Measurements from ENCODE around the gene PADI2.

DNA sequence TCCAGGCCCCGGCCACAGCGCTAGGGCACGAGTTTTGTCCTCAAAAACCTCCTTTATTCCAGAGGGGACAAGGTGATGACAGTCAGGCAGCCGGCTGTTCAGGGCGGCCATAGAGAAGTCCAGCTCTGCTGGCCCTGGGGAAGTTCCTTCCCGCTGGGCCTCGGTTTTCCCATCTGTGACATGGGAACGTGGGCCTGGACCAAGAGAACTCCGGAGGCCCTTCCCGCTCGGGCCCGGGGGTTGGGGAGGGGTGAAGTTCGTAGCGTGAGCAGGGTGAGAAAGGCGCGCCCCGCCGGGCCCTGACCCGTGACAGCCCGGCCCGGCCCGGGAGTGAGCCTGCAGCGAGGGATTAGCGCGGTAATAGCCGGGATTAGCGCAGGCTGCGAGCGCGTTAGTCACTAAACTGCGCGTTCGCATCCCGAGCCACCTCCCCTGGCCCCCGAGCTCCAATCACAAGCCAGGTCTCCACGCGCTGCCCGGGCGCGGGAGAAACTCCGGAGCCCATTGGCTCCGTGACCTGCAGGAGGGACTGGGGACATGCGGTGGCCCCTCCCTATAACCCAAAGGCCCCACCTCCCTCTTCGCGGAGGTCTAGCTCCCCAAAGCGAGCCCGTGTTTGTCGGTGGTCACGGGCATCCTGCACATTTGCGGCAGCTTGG lies 29.8 kb upstream of the PADI2 start:
- TF ChIP-seq, protein P1, sequence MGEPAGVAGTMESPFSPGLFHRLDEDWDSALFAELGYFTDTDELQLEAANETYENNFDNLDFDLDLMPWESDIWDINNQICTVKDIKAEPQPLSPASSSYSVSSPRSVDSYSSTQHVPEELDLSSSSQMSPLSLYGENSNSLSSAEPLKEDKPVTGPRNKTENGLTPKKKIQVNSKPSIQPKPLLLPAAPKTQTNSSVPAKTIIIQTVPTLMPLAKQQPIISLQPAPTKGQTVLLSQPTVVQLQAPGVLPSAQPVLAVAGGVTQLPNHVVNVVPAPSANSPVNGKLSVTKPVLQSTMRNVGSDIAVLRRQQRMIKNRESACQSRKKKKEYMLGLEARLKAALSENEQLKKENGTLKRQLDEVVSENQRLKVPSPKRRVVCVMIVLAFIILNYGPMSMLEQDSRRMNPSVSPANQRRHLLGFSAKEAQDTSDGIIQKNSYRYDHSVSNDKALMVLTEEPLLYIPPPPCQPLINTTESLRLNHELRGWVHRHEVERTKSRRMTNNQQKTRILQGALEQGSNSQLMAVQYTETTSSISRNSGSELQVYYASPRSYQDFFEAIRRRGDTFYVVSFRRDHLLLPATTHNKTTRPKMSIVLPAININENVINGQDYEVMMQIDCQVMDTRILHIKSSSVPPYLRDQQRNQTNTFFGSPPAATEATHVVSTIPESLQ (CRISPR knock-in tag; IDR thresholded peaks at IDR 0.05) = no peak
- TF ChIP-seq TAF15 (IDR thresholded peaks at IDR 0.05; ENCODE audit: low read depth, low read length) = no peak
- TF ChIP-seq, protein P2, sequence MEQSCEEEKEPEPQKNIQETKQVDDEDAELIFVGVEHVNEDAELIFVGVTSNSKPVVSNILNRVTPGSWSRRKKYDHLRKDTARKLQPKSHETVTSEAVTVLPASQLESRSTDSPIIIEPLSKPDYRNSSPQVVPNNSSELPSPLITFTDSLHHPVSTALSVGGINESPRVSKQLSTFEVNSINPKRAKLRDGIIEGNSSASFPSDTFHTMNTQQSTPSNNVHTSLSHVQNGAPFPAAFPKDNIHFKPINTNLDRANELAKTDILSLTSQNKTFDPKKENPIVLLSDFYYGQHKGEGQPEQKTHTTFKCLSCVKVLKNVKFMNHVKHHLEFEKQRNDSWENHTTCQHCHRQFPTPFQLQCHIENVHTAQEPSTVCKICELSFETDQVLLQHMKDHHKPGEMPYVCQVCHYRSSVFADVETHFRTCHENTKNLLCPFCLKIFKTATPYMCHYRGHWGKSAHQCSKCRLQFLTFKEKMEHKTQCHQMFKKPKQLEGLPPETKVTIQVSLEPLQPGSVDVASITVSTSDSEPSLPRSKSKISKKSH (CRISPR knock-in tag; IDR thresholded peaks at IDR 0.05) = no peak
- TF ChIP-seq POLR2AphosphoS5 (IDR thresholded peaks at IDR 0.05; ENCODE audit: control insufficient read depth, insufficient read depth, low read depth, low read length) = no peak
- TF ChIP-seq HCFC1 (IDR thresholded peaks at IDR 0.05; ENCODE audit: low read depth, low read length) = no peak
- TF ChIP-seq, protein P3, sequence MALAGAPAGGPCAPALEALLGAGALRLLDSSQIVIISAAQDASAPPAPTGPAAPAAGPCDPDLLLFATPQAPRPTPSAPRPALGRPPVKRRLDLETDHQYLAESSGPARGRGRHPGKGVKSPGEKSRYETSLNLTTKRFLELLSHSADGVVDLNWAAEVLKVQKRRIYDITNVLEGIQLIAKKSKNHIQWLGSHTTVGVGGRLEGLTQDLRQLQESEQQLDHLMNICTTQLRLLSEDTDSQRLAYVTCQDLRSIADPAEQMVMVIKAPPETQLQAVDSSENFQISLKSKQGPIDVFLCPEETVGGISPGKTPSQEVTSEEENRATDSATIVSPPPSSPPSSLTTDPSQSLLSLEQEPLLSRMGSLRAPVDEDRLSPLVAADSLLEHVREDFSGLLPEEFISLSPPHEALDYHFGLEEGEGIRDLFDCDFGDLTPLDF (CRISPR knock-in tag; IDR thresholded peaks at IDR 0.05) = no peak
- TF ChIP-seq, protein P4, sequence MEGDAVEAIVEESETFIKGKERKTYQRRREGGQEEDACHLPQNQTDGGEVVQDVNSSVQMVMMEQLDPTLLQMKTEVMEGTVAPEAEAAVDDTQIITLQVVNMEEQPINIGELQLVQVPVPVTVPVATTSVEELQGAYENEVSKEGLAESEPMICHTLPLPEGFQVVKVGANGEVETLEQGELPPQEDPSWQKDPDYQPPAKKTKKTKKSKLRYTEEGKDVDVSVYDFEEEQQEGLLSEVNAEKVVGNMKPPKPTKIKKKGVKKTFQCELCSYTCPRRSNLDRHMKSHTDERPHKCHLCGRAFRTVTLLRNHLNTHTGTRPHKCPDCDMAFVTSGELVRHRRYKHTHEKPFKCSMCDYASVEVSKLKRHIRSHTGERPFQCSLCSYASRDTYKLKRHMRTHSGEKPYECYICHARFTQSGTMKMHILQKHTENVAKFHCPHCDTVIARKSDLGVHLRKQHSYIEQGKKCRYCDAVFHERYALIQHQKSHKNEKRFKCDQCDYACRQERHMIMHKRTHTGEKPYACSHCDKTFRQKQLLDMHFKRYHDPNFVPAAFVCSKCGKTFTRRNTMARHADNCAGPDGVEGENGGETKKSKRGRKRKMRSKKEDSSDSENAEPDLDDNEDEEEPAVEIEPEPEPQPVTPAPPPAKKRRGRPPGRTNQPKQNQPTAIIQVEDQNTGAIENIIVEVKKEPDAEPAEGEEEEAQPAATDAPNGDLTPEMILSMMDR (IDR thresholded peaks at IDR 0.05 in 2 of 3, conservative IDR thresholded peaks at IDR 0.05 in 1 of 3; ENCODE audit: insufficient read depth in 2 of 3, low read depth in 1 of 3, low read length in 3 of 3) = no peak
- TF ChIP-seq, protein P5, sequence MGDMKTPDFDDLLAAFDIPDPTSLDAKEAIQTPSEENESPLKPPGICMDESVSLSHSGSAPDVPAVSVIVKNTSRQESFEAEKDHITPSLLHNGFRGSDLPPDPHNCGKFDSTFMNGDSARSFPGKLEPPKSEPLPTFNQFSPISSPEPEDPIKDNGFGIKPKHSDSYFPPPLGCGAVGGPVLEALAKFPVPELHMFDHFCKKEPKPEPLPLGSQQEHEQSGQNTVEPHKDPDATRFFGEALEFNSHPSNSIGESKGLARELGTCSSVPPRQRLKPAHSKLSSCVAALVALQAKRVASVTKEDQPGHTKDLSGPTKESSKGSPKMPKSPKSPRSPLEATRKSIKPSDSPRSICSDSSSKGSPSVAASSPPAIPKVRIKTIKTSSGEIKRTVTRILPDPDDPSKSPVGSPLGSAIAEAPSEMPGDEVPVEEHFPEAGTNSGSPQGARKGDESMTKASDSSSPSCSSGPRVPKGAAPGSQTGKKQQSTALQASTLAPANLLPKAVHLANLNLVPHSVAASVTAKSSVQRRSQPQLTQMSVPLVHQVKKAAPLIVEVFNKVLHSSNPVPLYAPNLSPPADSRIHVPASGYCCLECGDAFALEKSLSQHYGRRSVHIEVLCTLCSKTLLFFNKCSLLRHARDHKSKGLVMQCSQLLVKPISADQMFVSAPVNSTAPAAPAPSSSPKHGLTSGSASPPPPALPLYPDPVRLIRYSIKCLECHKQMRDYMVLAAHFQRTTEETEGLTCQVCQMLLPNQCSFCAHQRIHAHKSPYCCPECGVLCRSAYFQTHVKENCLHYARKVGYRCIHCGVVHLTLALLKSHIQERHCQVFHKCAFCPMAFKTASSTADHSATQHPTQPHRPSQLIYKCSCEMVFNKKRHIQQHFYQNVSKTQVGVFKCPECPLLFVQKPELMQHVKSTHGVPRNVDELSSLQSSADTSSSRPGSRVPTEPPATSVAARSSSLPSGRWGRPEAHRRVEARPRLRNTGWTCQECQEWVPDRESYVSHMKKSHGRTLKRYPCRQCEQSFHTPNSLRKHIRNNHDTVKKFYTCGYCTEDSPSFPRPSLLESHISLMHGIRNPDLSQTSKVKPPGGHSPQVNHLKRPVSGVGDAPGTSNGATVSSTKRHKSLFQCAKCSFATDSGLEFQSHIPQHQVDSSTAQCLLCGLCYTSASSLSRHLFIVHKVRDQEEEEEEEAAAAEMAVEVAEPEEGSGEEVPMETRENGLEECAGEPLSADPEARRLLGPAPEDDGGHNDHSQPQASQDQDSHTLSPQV (IDR thresholded peaks at IDR 0.05) = no peak
- TF ChIP-seq EGR1 (conservative IDR thresholded peaks at IDR 0.05) = no peak
